Immature natural killer cell (primary cell): ENCODE measurements around the gene HEYL. TPM values are rescaled to one million over a fixed set of nuclear protein-coding genes. Genes with fewer than 3 reads are reported as not detected.

Experiments used
- DNase-seq, 3 donors: peaks; one replicate each; pipeline ENCODE4 v3.0.0; 2022; ENCODE audit warnings: mixed read lengths in 1 of 3
- H3K27ac Mint-ChIP-seq, 6 donors: one replicate each; pipeline ENCODE4 v1.8.0; 2020; ENCODE audit warnings: mixed read lengths in 6 of 6, mild to moderate bottlenecking in 5 of 6, inconsistent platforms in 4 of 6, moderate library complexity in 3 of 6
- H3K27me3 Mint-ChIP-seq, 3 donors: one replicate each; pipeline ENCODE4 v1.8.0; 2020 to 2021; ENCODE audit warnings: low read depth in 3 of 3, mild to moderate bottlenecking in 3 of 3, mixed read lengths in 3 of 3, moderate library complexity in 3 of 3, inconsistent platforms in 1 of 3
- H3K36me3 Mint-ChIP-seq, 3 donors: one replicate each; pipeline ENCODE4 v1.8.0; 2020; ENCODE audit warnings: mixed read lengths in 3 of 3, inconsistent platforms in 2 of 3, mild to moderate bottlenecking in 2 of 3
- H3K4me1 Mint-ChIP-seq, 2 donors: one replicate each; pipeline ENCODE4 v1.8.0; 2020; ENCODE audit warnings: inconsistent platforms in 2 of 2, mild to moderate bottlenecking in 2 of 2, mixed read lengths in 2 of 2, moderate library complexity in 1 of 2
- H3K4me3 Mint-ChIP-seq, 5 donors: one replicate each; pipeline ENCODE4 v1.8.0; 2020; ENCODE audit warnings: mild to moderate bottlenecking in 5 of 5, mixed read lengths in 5 of 5, inconsistent platforms in 3 of 5, moderate library complexity in 3 of 5
- H3K9me3 Mint-ChIP-seq, 6 donors: one replicate each; pipeline ENCODE4 v1.8.0; 2020; ENCODE audit warnings: mild to moderate bottlenecking in 6 of 6, mixed read lengths in 6 of 6, inconsistent platforms in 4 of 6, moderate library complexity in 3 of 6
- polyA plus RNA-seq, 3 donors: library from polyadenylated mRNA; unstranded; fragments of 300-500 nt; fragmentation: Illumina TruSeq; gene quantifications; one replicate each; pipeline ENCODE4 v1.2.3, GENCODE V29; 2021

Gene HEYL
- polyA plus RNA-seq, 3 donors from 2014 or later = not detected

- Mint-ChIP-seq H3K9me3 (peaks cover 0 to 2% (median 0%) of the 10 kb centered on the region in 6 donors), H3K36me3 (no peaks in the 10 kb centered on the region), H3K27ac (no peak overlapping the region), H3K27me3 (peaks cover 5 to 9% (median 8%) of the 10 kb centered on the region in 3 donors), H3K4me3 (no peak overlapping the region), H3K4me1 (no peaks in the 10 kb centered on the region)
- no peak for DNase-seq
Measured at GRCh38 chr1:39645411-39646043, 6.1 kb upstream of the HEYL start.

GRCh38 chr1:39643705-39644104 is 4.3 kb upstream of the HEYL start:
- Mint-ChIP-seq H3K4me3 (no peak overlapping the region), H3K27ac (no peak overlapping the region), H3K27me3 (peaks cover 9 to 11% (median 10%) of the 10 kb centered on the region in 3 donors), H3K4me1 (peaks cover 0 to 3% of the 10 kb centered on the region in 2 donors), H3K36me3 (no peaks in the 10 kb centered on the region), H3K9me3 (peaks cover 0 to 2% (median 0%) of the 10 kb centered on the region in 6 donors)
- no peak for DNase-seq

GRCh38 chr1:39642796-39643195 is 3.4 kb upstream of the HEYL start:
- Mint-ChIP-seq H3K27ac (no peak overlapping the region), H3K36me3 (no peaks in the 10 kb centered on the region), H3K4me3 (no peak overlapping the region), H3K9me3 (peaks cover 0 to 2% (median 0%) of the 10 kb centered on the region in 6 donors), H3K27me3 (peaks cover 9 to 15% (median 12%) of the 10 kb centered on the region in 3 donors), H3K4me1 (peaks cover 0 to 3% of the 10 kb centered on the region in 2 donors)
- DNase-seq = no peak

GRCh38 chr1:39640861-39641260 is 1.4 kb upstream of the HEYL start:
- peaks cover 7 to 18% (median 15%) of the 10 kb centered on the region in 3 donors for H3K27me3 Mint-ChIP-seq
- no peaks in the 10 kb centered on the region for H3K36me3 Mint-ChIP-seq
- peaks cover 0 to 2% (median 0%) of the 10 kb centered on the region in 6 donors for H3K9me3 Mint-ChIP-seq
- peaks cover 0 to 3% of the 10 kb centered on the region in 2 donors for H3K4me1 Mint-ChIP-seq
- DNase-seq = no peak
- no peak overlapping the region for H3K27ac Mint-ChIP-seq
- no peak overlapping the region for H3K4me3 Mint-ChIP-seq

- peak overlapping the region in 2 of 5 donors; percentile 30 to 40 for H3K4me3 Mint-ChIP-seq
- DNase-seq = no peak
- H3K27me3 Mint-ChIP-seq = peaks cover 6 to 18% (median 13%) of the 10 kb centered on the region in 3 donors
- peaks cover 0 to 2% (median 0%) of the 10 kb centered on the region in 6 donors for H3K9me3 Mint-ChIP-seq
- H3K4me1 Mint-ChIP-seq = peaks cover 0 to 3% of the 10 kb centered on the region in 2 donors
- H3K36me3 Mint-ChIP-seq = no peaks in the 10 kb centered on the region
- H3K27ac Mint-ChIP-seq = no peak overlapping the region
Measured at GRCh38 chr1:39638965-39639304, 508 bp downstream of the HEYL start.

GRCh38 chr1:39637361-39637760 is 2.1 kb downstream of the HEYL start:
- no peak for DNase-seq
- Mint-ChIP-seq H3K27ac (no peak overlapping the region), H3K27me3 (peaks cover 8 to 19% (median 12%) of the 10 kb centered on the region in 3 donors), H3K4me1 (peaks cover 0 to 3% of the 10 kb centered on the region in 2 donors), H3K9me3 (no peaks in the 10 kb centered on the region), H3K36me3 (no peaks in the 10 kb centered on the region), H3K4me3 (no peak overlapping the region)

- DNase-seq = no peak
- no peaks in the 10 kb centered on the region for H3K36me3 Mint-ChIP-seq
- peaks cover 8 to 16% (median 10%) of the 10 kb centered on the region in 3 donors for H3K27me3 Mint-ChIP-seq
- peaks cover 0 to 3% of the 10 kb centered on the region in 2 donors for H3K4me1 Mint-ChIP-seq
- H3K4me3 Mint-ChIP-seq = no peak overlapping the region
- no peak overlapping the region for H3K27ac Mint-ChIP-seq
- H3K9me3 Mint-ChIP-seq = no peaks in the 10 kb centered on the region
Measured at GRCh38 chr1:39635871-39636210, 3.6 kb downstream of the HEYL start.

- peaks cover 8 to 13% (median 10%) of the 10 kb centered on the region in 3 donors for H3K27me3 Mint-ChIP-seq
- H3K9me3 Mint-ChIP-seq = no peaks in the 10 kb centered on the region
Measured at GRCh38 chr1:39635205-39635870, 4.1 kb downstream of the HEYL start.

GRCh38 chr1:39633422-39633821 is 6.0 kb downstream of the HEYL start:
- Mint-ChIP-seq H3K27me3 (peaks cover 5 to 7% (median 6%) of the 10 kb centered on the region in 3 donors), H3K36me3 (no peaks in the 10 kb centered on the region), H3K9me3 (no peaks in the 10 kb centered on the region), H3K4me1 (no peaks in the 10 kb centered on the region), H3K27ac (peak overlapping the region in 1 of 6 donors; percentile 0), H3K4me3 (no peak overlapping the region)
- DNase-seq = no peak

More at GRCh38 chr1:39635205-39635870, 4.1 kb downstream of the HEYL start:
- Mint-ChIP-seq H3K4me3 (no peak overlapping the region), H3K4me1 (peaks cover 0 to 3% of the 10 kb centered on the region in 2 donors), H3K27ac (no peak overlapping the region), H3K36me3 (no peaks in the 10 kb centered on the region)
- DNase-seq = no peak

GRCh38 chr1:39632682-39633417 is 6.6 kb downstream of the HEYL start:
- no peak for DNase-seq
- H3K27ac Mint-ChIP-seq = no peak overlapping the region
- no peaks in the 10 kb centered on the region for H3K36me3 Mint-ChIP-seq
- no peak overlapping the region for H3K4me3 Mint-ChIP-seq
- H3K4me1 Mint-ChIP-seq = no peaks in the 10 kb centered on the region
- H3K27me3 Mint-ChIP-seq = peaks cover 4 to 7% (median 5%) of the 10 kb centered on the region in 3 donors
- H3K9me3 Mint-ChIP-seq = no peaks in the 10 kb centered on the region

GRCh38 chr1:39632323-39632681 is 7.1 kb downstream of the HEYL start:
- no peak overlapping the region for H3K27ac Mint-ChIP-seq
- no peaks in the 10 kb centered on the region for H3K4me1 Mint-ChIP-seq
- H3K36me3 Mint-ChIP-seq = no peaks in the 10 kb centered on the region
- H3K9me3 Mint-ChIP-seq = no peaks in the 10 kb centered on the region
- no peak overlapping the region for H3K4me3 Mint-ChIP-seq
- peaks cover 3 to 6% (median 4%) of the 10 kb centered on the region in 3 donors for H3K27me3 Mint-ChIP-seq
- DNase-seq = no peak

GRCh38 chr1:39631361-39632322 is 7.8 kb downstream of the HEYL start:
- Mint-ChIP-seq H3K4me3 (no peak overlapping the region), H3K4me1 (no peaks in the 10 kb centered on the region), H3K36me3 (no peaks in the 10 kb centered on the region), H3K27me3 (peaks cover 0 to 6% (median 2%) of the 10 kb centered on the region in 3 donors), H3K9me3 (no peaks in the 10 kb centered on the region), H3K27ac (no peak overlapping the region)
- DNase-seq = no peak

GRCh38 chr1:39628807-39629350 is 10.6 kb downstream of the HEYL start:
- H3K4me3 Mint-ChIP-seq = no peak overlapping the region

More at GRCh38 chr1:39628807-39629350, 10.6 kb downstream of the HEYL start:
- no peak overlapping the region for H3K27ac Mint-ChIP-seq
- DNase-seq = no peak
- H3K4me1 Mint-ChIP-seq = no peaks in the 10 kb centered on the region
- no peaks in the 10 kb centered on the region for H3K36me3 Mint-ChIP-seq
- peaks cover 0 to 4% (median 2%) of the 10 kb centered on the region in 3 donors for H3K27me3 Mint-ChIP-seq
- H3K9me3 Mint-ChIP-seq = no peaks in the 10 kb centered on the region
